ENCODE measurements around the gene WDR5B. TPM values are rescaled to one million over a fixed set of nuclear protein-coding genes. Genes with fewer than 3 reads are reported as not detected.
A peak's percentile ranks its signal among the peaks of the same experiment; 100 is the strongest.
"Not testable (repeated sequence)": the region's sequence is repeated elsewhere in the genome, so short reads cannot be mapped to it uniquely, and the experiment has no call there.

Gene WDR5B
- total RNA-seq, 1 donor from 2014 or later: 11.8 TPM

- no peak for DNase-seq (ENCODE audit: low spot score)
- no peaks in the 10 kb centered on the region for H3K79me2 ChIP-seq (ENCODE audit: low read depth)
- no peak overlapping the region for H3K27ac Mint-ChIP-seq
- H3K4me2 ChIP-seq: no peak overlapping the region
- TF ChIP-seq CTCF (IDR thresholded peaks at IDR 0.05): no peak
- TF ChIP-seq EZH2 (IDR thresholded peaks at IDR 0.05): no peak
- no peak for TF ChIP-seq EZH2phosphoT487 (IDR thresholded peaks at IDR 0.05)
- H3K36me3 Mint-ChIP-seq: peaks cover 6% of the 10 kb centered on the region
- H3K4me3 Mint-ChIP-seq: no peak overlapping the region
- no peaks in the 10 kb centered on the region for H3K9me3 Mint-ChIP-seq
- H3K36me3 ChIP-seq: peaks cover 27% of the 10 kb centered on the region
- H3K27me3 ChIP-seq: no peaks in the 10 kb centered on the region
- H3K27ac ChIP-seq: no peak overlapping the region
- no peaks in the 10 kb centered on the region for H3K4me1 Mint-ChIP-seq
- H3K4me1 ChIP-seq: no peaks in the 10 kb centered on the region
- H3K9me3 ChIP-seq (ENCODE audit: low read depth): no peaks in the 10 kb centered on the region
- H3F3A ChIP-seq (ENCODE audit: low read depth): peaks cover 6% of the 10 kb centered on the region
- peaks cover 6% of the 10 kb centered on the region for H4K20me1 ChIP-seq (ENCODE audit: low read depth)
- no peak overlapping the region for H2AFZ ChIP-seq (replicated peaks)
- H3K27me3 Mint-ChIP-seq (ENCODE audit: insufficient read depth, low read depth): peaks cover 2% of the 10 kb centered on the region
- H3K9ac ChIP-seq: no peak overlapping the region
- H3K4me3 ChIP-seq: no peak overlapping the region
These were observed 40.2 kb upstream of the WDR5B start for GRCh38 chr3:122456074-122456473.

- Histone ChIP-seq H3K27ac (no peak overlapping the region), H3K4me2 (no peak overlapping the region), H3K4me3 (no peak overlapping the region), H2AFZ (replicated peaks) (no peak overlapping the region), H3K36me3 (peaks cover 42% of the 10 kb centered on the region), H3K9me3 (ENCODE audit: low read depth) (no peaks in the 10 kb centered on the region), H4K20me1 (ENCODE audit: low read depth) (peaks cover 3% of the 10 kb centered on the region), H3K9ac (no peak overlapping the region), H3F3A (ENCODE audit: low read depth) (no peaks in the 10 kb centered on the region), H3K4me1 (no peaks in the 10 kb centered on the region), H3K79me2 (ENCODE audit: low read depth) (peaks cover 24% of the 10 kb centered on the region), H3K27me3 (no peaks in the 10 kb centered on the region)
- DNase-seq (ENCODE audit: low spot score): no peak
- no peak overlapping the region for H3K4me3 Mint-ChIP-seq
- no peaks in the 10 kb centered on the region for H3K27me3 Mint-ChIP-seq (ENCODE audit: insufficient read depth, low read depth)
- peaks cover 41% of the 10 kb centered on the region for H3K36me3 Mint-ChIP-seq
- TF ChIP-seq EZH2 (IDR thresholded peaks at IDR 0.05) (no peak), EZH2phosphoT487 (IDR thresholded peaks at IDR 0.05) (no peak), CTCF (IDR thresholded peaks at IDR 0.05) (no peak)
- no peak overlapping the region for H3K27ac Mint-ChIP-seq
- peaks cover 7% of the 10 kb centered on the region for H3K9me3 Mint-ChIP-seq
- H3K4me1 Mint-ChIP-seq: no peaks in the 10 kb centered on the region
These were observed 35.5 kb upstream of the WDR5B start for GRCh38 chr3:122451371-122451770.

GRCh38 chr3:122448218-122448617 lies 32.4 kb upstream of the WDR5B start:
- H3K4me1 ChIP-seq; H4K20me1 ChIP-seq (ENCODE audit: low read depth); H3K27me3 Mint-ChIP-seq (ENCODE audit: insufficient read depth, low read depth); H3K27ac Mint-ChIP-seq; H3K4me3 ChIP-seq; H3K9ac ChIP-seq; DNase-seq (ENCODE audit: low spot score); H3K4me1 Mint-ChIP-seq; H3K4me2 ChIP-seq; H3K9me3 ChIP-seq (ENCODE audit: low read depth); H2AFZ ChIP-seq (replicated peaks); H3K27me3 ChIP-seq; H3K27ac ChIP-seq; H3K9me3 Mint-ChIP-seq; H3K4me3 Mint-ChIP-seq: not testable (repeated sequence)
- Histone ChIP-seq H3K36me3 (peaks cover 27% of the 10 kb centered on the region), H3F3A (ENCODE audit: low read depth) (peaks cover 10% of the 10 kb centered on the region), H3K79me2 (ENCODE audit: low read depth) (peaks cover 32% of the 10 kb centered on the region)
- H3K36me3 Mint-ChIP-seq: peaks cover 64% of the 10 kb centered on the region

- peaks cover 63% of the 10 kb centered on the region for H3K36me3 Mint-ChIP-seq
- not testable (repeated sequence) for H3K9ac ChIP-seq; H3K27me3 Mint-ChIP-seq (ENCODE audit: insufficient read depth, low read depth); H3K9me3 Mint-ChIP-seq; DNase-seq (ENCODE audit: low spot score); H3K4me3 Mint-ChIP-seq; H2AFZ ChIP-seq (replicated peaks); H4K20me1 ChIP-seq (ENCODE audit: low read depth); H3K27ac Mint-ChIP-seq; H3K4me2 ChIP-seq; H3K4me1 Mint-ChIP-seq; H3K27ac ChIP-seq; H3K4me3 ChIP-seq; H3K9me3 ChIP-seq (ENCODE audit: low read depth); H3K27me3 ChIP-seq
- Histone ChIP-seq H3F3A (ENCODE audit: low read depth) (peaks cover 10% of the 10 kb centered on the region), H3K36me3 (peaks cover 13% of the 10 kb centered on the region), H3K4me1 (peaks cover 12% of the 10 kb centered on the region), H3K79me2 (ENCODE audit: low read depth) (peaks cover 32% of the 10 kb centered on the region)
These were observed 28.6 kb upstream of the WDR5B start for GRCh38 chr3:122444491-122444887.

GRCh38 chr3:122443762-122444490 lies 28.1 kb upstream of the WDR5B start:
- H3K4me3 ChIP-seq; H3K27me3 ChIP-seq; H3K4me3 Mint-ChIP-seq; H3K27ac Mint-ChIP-seq; H3K9me3 ChIP-seq (ENCODE audit: low read depth); H4K20me1 ChIP-seq (ENCODE audit: low read depth); H3K9me3 Mint-ChIP-seq; H3K9ac ChIP-seq; H2AFZ ChIP-seq (replicated peaks); H3K27ac ChIP-seq; H3K4me1 Mint-ChIP-seq; H3K36me3 ChIP-seq; H3K27me3 Mint-ChIP-seq (ENCODE audit: insufficient read depth, low read depth): not testable (repeated sequence)
- peaks cover 12% of the 10 kb centered on the region for H3K4me1 ChIP-seq
- H3K36me3 Mint-ChIP-seq: peaks cover 58% of the 10 kb centered on the region
- peaks cover 10% of the 10 kb centered on the region for H3F3A ChIP-seq (ENCODE audit: low read depth)
- H3K79me2 ChIP-seq (ENCODE audit: low read depth): peaks cover 30% of the 10 kb centered on the region
- peak overlapping the region; percentile 47 for H3K4me2 ChIP-seq
- peak; percentile 10 for DNase-seq (ENCODE audit: low spot score)
